Thoracic aorta (tissue), 2 donors: ENCODE data around the gene CXCL14. TPM values are rescaled to one million over a fixed set of nuclear protein-coding genes. Genes with fewer than 3 reads are reported as not detected.

Source experiments
- ATAC-seq: fragments of 150-250 bp; one replicate; pipeline ENCODE4 v1.8.0; 2017; ENCODE audit warnings: low read depth; ENCODE audit not compliant: insufficient number of reproducible peaks, low FRiP score
- DNase-seq: peaks from one replicate; pipeline ENCODE4 v3.0.0-alpha.2; 2020; ENCODE audit warnings: low spot score
- H3K27ac ChIP-seq, 2 donors: fragments of 200-600 bp; sonication (generic); 1 replicate in 1 of 2; 2 replicates in 1 of 2; pipeline ENCODE4 v1.5.1; 2016; ENCODE audit warnings: mild to moderate bottlenecking in 2 of 2, moderate library complexity in 2 of 2
- H3K27me3 ChIP-seq: fragments of 200-600 bp; sonication (generic); replicated peaks from 2 replicates; pipeline ENCODE4 v1.6.0; 2016; ENCODE audit warnings: mild to moderate bottlenecking; ENCODE audit not compliant: insufficient read depth
- H3K36me3 ChIP-seq: fragments of 200-600 bp; sonication (generic); one replicate; pipeline ENCODE4 v1.5.1; 2016
- H3K4me1 ChIP-seq, 2 donors: fragments of 200-600 bp; sonication (generic); 1 replicate in 1 of 2; 2 replicates in 1 of 2; pipeline versions ENCODE4 v1.5.1 to v1.6.0; 2016; ENCODE audit warnings: low read depth in 2 of 2, mild to moderate bottlenecking in 1 of 2; ENCODE audit not compliant: control insufficient read depth in 1 of 2
- H3K4me3 ChIP-seq: fragments of 200-600 bp; sonication (generic); 2 replicates; pipeline ENCODE4 v1.5.1; 2016; ENCODE audit warnings: mild to moderate bottlenecking
- H3K9me3 ChIP-seq: fragments of 200-600 bp; sonication (generic); 2 replicates; pipeline ENCODE4 v1.5.1; 2016
- CTCF ChIP-seq: fragments of 200-600 bp; sonication (generic); IDR thresholded peaks from one replicate; pipeline ENCODE4 v1.5.1; 2019; ENCODE audit warnings: antibody characterized with exemption
- total RNA-seq, 2 donors: library from RNA; depleted of rRNA; stranded (reverse); fragments of >200 nt; gene quantifications; one replicate each; pipeline versions ENCODE4 v1.1.0 to v1.2.3, GENCODE V29; 2016

CXCL14 gene
- total RNA-seq, 2 donors from 2014 or later, result 27.5 to 28.7 TPM

- no peak for DNase-seq
- ATAC-seq, result no peak
- TF ChIP-seq CTCF, result no peak
- H3K4me1 ChIP-seq, result peaks cover 0 to 16% of the 10 kb centered on the region in 2 donors
- no peaks in the 10 kb centered on the region for H3K9me3 ChIP-seq
- H3K27ac ChIP-seq, result no peak overlapping the region
- no peak overlapping the region for H3K4me3 ChIP-seq
- peaks cover 8% of the 10 kb centered on the region for H3K27me3 ChIP-seq
- H3K36me3 ChIP-seq, result no peaks in the 10 kb centered on the region
Measured at GRCh38 chr5:135537745-135538144, 41.0 kb downstream of the CXCL14 start.

GRCh38 chr5:135537271-135537670 is 41.5 kb downstream of the CXCL14 start:
- Histone ChIP-seq H3K27ac (no peak overlapping the region), H3K27me3 (peaks cover 8% of the 10 kb centered on the region), H3K9me3 (no peaks in the 10 kb centered on the region), H3K4me3 (no peak overlapping the region), H3K36me3 (no peaks in the 10 kb centered on the region), H3K4me1 (peaks cover 0 to 16% of the 10 kb centered on the region in 2 donors)
- no peak for TF ChIP-seq CTCF
- ATAC-seq, result no peak
- DNase-seq, result no peak

- Histone ChIP-seq H3K4me1 (peaks cover 0 to 16% of the 10 kb centered on the region in 2 donors), H3K9me3 (no peaks in the 10 kb centered on the region), H3K27me3 (peaks cover 8% of the 10 kb centered on the region), H3K36me3 (no peaks in the 10 kb centered on the region), H3K4me3 (no peak within 1 kb of the TSS), H3K27ac (no peak within 1 kb of the TSS)
- ATAC-seq (no peak), DNase-seq (no peak)
- no peak for TF ChIP-seq CTCF
Measured at GRCh38 chr5:135535820-135536801, 42.7 kb downstream of the CXCL14 start, which contains the start of gene NEUROG1. NEUROG1 (minus strand) TSS chr5:135535964; CDS start chr5:135535690, 274 bp downstream.

- Histone ChIP-seq H3K4me1 (peaks cover 0 to 16% of the 10 kb centered on the region in 2 donors), H3K36me3 (no peaks in the 10 kb centered on the region), H3K27ac (no peak overlapping the region), H3K9me3 (no peaks in the 10 kb centered on the region), H3K4me3 (no peak overlapping the region), H3K27me3 (peaks cover 8% of the 10 kb centered on the region)
- no peak for DNase-seq
- no peak for TF ChIP-seq CTCF
- ATAC-seq, result no peak
Measured at GRCh38 chr5:135535420-135535819, 43.4 kb downstream of the CXCL14 start.

GRCh38 chr5:135534609-135535419 is 44.0 kb downstream of the CXCL14 start:
- Histone ChIP-seq H3K36me3 (no peaks in the 10 kb centered on the region), H3K9me3 (no peaks in the 10 kb centered on the region), H3K27ac (no peak overlapping the region), H3K4me3 (no peak overlapping the region), H3K4me1 (peaks cover 0 to 16% of the 10 kb centered on the region in 2 donors), H3K27me3 (peaks cover 8% of the 10 kb centered on the region)
- DNase-seq, result no peak
- no peak for TF ChIP-seq CTCF
- ATAC-seq, result no peak
